ENCODE results near the gene HOXB4. TPM values are rescaled to one million over a fixed set of nuclear protein-coding genes. Genes with fewer than 3 reads are reported as not detected.
A peak's percentile ranks its signal among the peaks of the same experiment; 100 is the strongest.

HOXB4 gene
- total RNA-seq, 4 donors from 2014 or later: 3.5 to 8.3 (median 5.0) TPM

DNA sequence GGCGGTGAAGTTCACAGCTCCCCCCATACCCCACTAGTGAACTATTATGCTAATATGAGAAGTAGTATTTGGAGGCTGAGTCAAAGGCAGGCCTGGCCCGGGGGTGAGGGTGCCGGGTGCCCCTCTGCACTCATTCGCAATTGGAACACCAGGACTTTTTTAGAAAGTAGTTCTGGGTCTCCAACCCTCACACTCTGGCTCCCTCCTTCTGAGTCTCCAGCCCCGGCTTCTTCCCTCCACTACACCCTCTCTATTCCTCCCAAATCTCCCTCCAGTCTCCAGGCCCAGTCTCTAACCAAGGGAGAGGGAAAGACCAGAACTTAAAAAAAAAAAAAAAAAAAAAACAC, 21.9 kb downstream of the HOXB4 start:
- Histone ChIP-seq H3K36me3 (peaks cover 0 to 16% (median 9%) of the 10 kb centered on the region in 4 donors), H3K9me3 (no peaks in the 10 kb centered on the region), H3K4me1 (peaks cover 48 to 97% (median 97%) of the 10 kb centered on the region in 4 donors), H3K4me3 (peak overlapping the region; percentile 56 to 64 (median 57)), H3K27ac (replicated peaks in 1 of 4) (peak overlapping the region; percentile 91 to 97 (median 96)), H3K27me3 (no peaks in the 10 kb centered on the region)
- WGBS: 37% methylated on average over 5 of the region's 5 CpGs
- TF ChIP-seq POLR2A (IDR thresholded peaks at IDR 0.05; ENCODE audit: low read depth): no peak
- no peak for TF ChIP-seq POLR2AphosphoS5 (IDR thresholded peaks at IDR 0.05)
- TF ChIP-seq EP300 (IDR thresholded peaks at IDR 0.05): no peak
- TF ChIP-seq, protein P1, sequence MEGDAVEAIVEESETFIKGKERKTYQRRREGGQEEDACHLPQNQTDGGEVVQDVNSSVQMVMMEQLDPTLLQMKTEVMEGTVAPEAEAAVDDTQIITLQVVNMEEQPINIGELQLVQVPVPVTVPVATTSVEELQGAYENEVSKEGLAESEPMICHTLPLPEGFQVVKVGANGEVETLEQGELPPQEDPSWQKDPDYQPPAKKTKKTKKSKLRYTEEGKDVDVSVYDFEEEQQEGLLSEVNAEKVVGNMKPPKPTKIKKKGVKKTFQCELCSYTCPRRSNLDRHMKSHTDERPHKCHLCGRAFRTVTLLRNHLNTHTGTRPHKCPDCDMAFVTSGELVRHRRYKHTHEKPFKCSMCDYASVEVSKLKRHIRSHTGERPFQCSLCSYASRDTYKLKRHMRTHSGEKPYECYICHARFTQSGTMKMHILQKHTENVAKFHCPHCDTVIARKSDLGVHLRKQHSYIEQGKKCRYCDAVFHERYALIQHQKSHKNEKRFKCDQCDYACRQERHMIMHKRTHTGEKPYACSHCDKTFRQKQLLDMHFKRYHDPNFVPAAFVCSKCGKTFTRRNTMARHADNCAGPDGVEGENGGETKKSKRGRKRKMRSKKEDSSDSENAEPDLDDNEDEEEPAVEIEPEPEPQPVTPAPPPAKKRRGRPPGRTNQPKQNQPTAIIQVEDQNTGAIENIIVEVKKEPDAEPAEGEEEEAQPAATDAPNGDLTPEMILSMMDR (IDR thresholded peaks at IDR 0.05): no peak
- intact Hi-C loops (cut with DNase I): no loop called here
- DNase-seq (ENCODE audit: extremely low spot score): no peak

DNA sequence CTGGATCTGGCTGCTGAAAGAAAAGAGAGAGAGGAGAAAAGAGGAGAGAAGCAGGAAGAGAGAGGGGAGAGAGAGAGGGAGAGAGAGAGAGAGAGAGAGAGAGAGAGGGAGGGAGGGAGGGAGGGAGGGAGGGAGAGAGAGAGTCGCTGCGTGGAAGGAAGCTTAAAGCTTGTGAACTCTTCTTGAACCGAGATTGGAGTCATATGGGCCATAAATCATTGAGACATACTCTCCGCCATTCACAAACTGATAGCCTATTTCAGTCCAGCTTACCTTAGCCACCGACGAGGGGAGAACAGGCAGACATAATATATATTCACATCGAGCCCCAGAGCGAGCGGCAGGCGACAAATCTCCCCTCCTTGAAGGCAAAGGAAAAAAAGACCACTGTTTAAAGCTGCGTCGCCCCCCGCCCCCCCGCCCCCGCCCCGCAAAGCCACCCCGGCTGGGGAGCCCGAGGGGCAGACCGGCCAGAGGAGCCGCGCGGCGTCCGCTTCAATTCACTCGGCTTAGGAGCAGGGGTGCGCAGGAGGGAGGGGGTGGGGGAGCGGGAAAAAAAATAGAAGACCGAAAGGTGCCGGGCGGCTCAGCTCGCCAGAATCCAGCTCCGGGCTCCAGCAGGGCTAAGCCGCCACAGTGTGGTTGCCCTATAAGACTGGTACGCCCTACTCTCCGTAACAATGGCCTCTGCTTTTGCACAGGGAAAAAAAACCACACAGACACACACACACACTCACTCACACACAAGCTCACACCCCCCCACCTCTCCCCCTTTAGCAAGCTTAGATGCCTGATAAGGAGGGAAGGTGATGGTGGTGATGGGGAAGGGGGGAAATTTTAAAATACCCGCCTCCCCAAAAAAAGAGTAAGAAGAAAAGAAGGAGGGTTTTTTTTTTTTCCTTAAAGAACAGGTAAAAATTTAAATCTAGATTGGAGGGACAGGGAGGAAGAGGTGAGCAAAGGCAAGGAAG, 22.6 kb downstream of the HOXB4 start:
- 5% methylated on average over 36 of the region's 36 CpGs for WGBS
- DNase-seq (ENCODE audit: extremely low spot score): no peak
- intact Hi-C loops (cut with DNase I): no loop called here

DNA sequence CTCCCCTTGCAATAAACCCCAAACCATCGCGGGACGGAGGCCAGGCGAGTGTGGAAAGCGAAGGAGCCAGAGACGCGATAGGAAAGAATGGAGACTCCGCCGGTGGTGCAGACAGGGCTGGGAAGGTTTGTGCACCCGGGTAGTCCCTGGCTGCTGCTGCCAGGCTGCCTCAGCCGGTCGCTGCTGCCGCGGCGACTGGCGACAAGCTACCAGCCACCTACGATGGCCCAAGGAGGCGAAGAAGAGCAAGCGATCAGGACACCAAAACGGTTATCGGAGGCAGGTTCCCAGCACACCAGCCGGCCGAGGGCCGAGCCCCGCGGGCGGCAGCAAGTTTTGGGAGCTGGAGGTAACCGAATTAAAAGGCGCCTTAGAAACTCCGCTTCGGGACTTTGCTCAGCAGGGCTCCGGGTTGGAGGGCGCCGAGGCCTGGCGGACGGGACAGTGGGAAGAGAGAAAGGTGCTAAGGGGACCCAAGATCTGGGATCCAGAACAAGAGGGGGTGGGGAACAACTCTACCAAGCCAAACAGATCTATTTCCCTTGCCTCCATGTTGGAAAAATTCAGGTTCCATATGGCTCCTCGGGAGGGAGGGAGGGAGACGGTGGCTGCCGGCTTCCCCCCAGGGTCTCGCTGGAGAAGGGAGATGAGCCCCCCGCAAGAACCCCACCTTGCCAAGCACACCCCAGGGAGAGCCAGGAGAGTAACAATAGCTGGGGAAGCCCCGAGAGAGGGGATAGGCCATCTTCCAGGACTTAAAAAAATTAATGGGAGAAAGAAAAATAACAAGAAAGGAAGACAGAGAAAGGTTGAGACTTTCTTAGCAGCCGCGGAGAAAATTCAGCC, 23.5 kb downstream of the HOXB4 start:
- TF ChIP-seq EP300 (IDR thresholded peaks at IDR 0.05) (no peak), POLR2AphosphoS5 (IDR thresholded peaks at IDR 0.05) (no peak), POLR2A (IDR thresholded peaks at IDR 0.05; ENCODE audit: low read depth) (no peak)
- TF ChIP-seq, protein P1 (IDR thresholded peaks at IDR 0.05): no peak
- Histone ChIP-seq H3K4me3 (peak overlapping the region; percentile 56 to 64 (median 57)), H3K4me1 (peaks cover 39 to 97% (median 97%) of the 10 kb centered on the region in 4 donors), H3K36me3 (peaks cover 4 to 28% (median 22%) of the 10 kb centered on the region in 4 donors), H3K27me3 (no peaks in the 10 kb centered on the region), H3K27ac (replicated peaks in 1 of 4) (peak overlapping the region; percentile 91 to 97 (median 96)), H3K9me3 (no peaks in the 10 kb centered on the region)
- intact Hi-C loops (cut with DNase I): no loop called here
- no peak for DNase-seq (ENCODE audit: extremely low spot score)
- WGBS: 28% methylated on average over 44 of the region's 44 CpGs

More for the DNA sequence above, 22.6 kb downstream of the HOXB4 start:
- Histone ChIP-seq H3K9me3 (no peaks in the 10 kb centered on the region), H3K4me1 (peaks cover 45 to 97% (median 97%) of the 10 kb centered on the region in 4 donors), H3K27ac (replicated peaks in 1 of 4) (peak overlapping the region; percentile 91 to 97 (median 96)), H3K36me3 (peaks cover 1 to 19% (median 14%) of the 10 kb centered on the region in 4 donors), H3K27me3 (no peaks in the 10 kb centered on the region), H3K4me3 (peak overlapping the region; percentile 56 to 64 (median 57))
- TF ChIP-seq POLR2A (IDR thresholded peaks at IDR 0.05; ENCODE audit: low read depth) (no peak), EP300 (IDR thresholded peaks at IDR 0.05) (no peak), POLR2AphosphoS5 (IDR thresholded peaks at IDR 0.05) (peak; percentile 17 to 62)
- TF ChIP-seq, protein P1 (IDR thresholded peaks at IDR 0.05): peak in 2 of 3 experiments; percentile 33 to 41

DNA sequence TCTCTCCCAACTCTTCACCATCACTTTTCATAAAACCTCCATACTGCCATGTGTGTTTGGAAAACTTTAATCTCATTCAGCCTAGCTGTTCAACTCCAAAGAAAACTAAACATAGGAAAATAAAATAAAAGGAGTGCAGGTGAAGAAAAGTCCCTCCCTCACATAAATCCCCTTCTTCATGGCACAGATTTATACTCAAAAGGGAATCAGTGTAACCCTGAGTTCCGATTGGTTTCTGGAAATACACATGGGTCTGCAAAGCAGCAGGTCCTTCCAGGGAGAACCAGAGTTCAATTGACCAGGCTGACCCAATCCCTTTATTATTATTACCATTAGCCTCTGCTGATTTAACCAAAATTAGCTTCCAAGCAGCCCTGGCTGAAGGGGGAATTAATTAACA, 24.3 kb downstream of the HOXB4 start:
- no peaks in the 10 kb centered on the region for H3K9me3 ChIP-seq
- peaks cover 41 to 97% (median 97%) of the 10 kb centered on the region in 4 donors for H3K4me1 ChIP-seq
- peak overlapping the region; percentile 91 to 97 (median 96) for H3K27ac ChIP-seq (replicated peaks in 1 of 4)
- no peaks in the 10 kb centered on the region for H3K27me3 ChIP-seq
- peak overlapping the region; percentile 56 to 64 (median 57) for H3K4me3 ChIP-seq
- 20% methylated on average over 1 of the region's 1 CpG for WGBS
- intact Hi-C loops (cut with DNase I): no loop called here
- TF ChIP-seq, protein P1 (IDR thresholded peaks at IDR 0.05): no peak
- no peak for TF ChIP-seq POLR2A (IDR thresholded peaks at IDR 0.05; ENCODE audit: low read depth)
- no peak for TF ChIP-seq POLR2AphosphoS5 (IDR thresholded peaks at IDR 0.05)
- TF ChIP-seq EP300 (IDR thresholded peaks at IDR 0.05): no peak
- peaks cover 4 to 29% (median 23%) of the 10 kb centered on the region in 4 donors for H3K36me3 ChIP-seq
- no peak for DNase-seq (ENCODE audit: extremely low spot score)

Measured in esophagus muscularis mucosa (tissue), 4 donors.